K562 (cell line): ENCODE data around the gene STX3. TPM values are rescaled to one million over a fixed set of nuclear protein-coding genes. Genes with fewer than 3 reads are reported as not detected.

Experiments used
- ATF2 ChIP-seq: sonication (generic); formaldehyde crosslinking; IDR thresholded peaks from 2 replicates; pipeline ENCODE4 v1.8.1; 2022; ENCODE audit warnings: missing genetic modification reagents
- ESRRA ChIP-seq: fragments of 450-650 bp; IDR thresholded peaks from 2 replicates; pipeline ENCODE4 v1.6.1; 2014; ENCODE audit warnings: low read depth, mild to moderate bottlenecking, moderate library complexity, borderline replicate concordance
- ETV5 ChIP-seq: sonication (generic); formaldehyde crosslinking; IDR thresholded peaks from 2 replicates; pipeline ENCODE4 v1.4.0; 2020; ENCODE audit warnings: low read depth, mild to moderate bottlenecking, missing genetic modification reagents
- FOXA1 ChIP-seq: fragments of 450-650 bp; IDR thresholded peaks from 2 replicates; pipeline ENCODE4 v1.6.1; 2016; ENCODE audit warnings: mild to moderate bottlenecking, borderline replicate concordance
- HNRNPLL ChIP-seq: fragments of 200-400 bp; formaldehyde crosslinking; IDR thresholded peaks from 2 replicates; pipeline ENCODE4 v1.6.1; 2017; ENCODE audit warnings: low read length, low read depth, mild to moderate bottlenecking; ENCODE audit not compliant: poor library complexity, severe bottlenecking
- HNRNPUL1 ChIP-seq: fragments of 200-400 bp; formaldehyde crosslinking; IDR thresholded peaks from 2 replicates; pipeline ENCODE4 v1.6.1; 2017; ENCODE audit warnings: low read length
- KLF13 ChIP-seq: fragments of 450-650 bp; IDR thresholded peaks from 2 replicates; pipeline ENCODE4 v1.6.1; 2016; ENCODE audit warnings: missing genetic modification characterization, low read depth, mild to moderate bottlenecking, missing compliant biosample characterization, moderate library complexity, borderline replicate concordance
- NRF1 ChIP-seq, 2 experiments: fragments of 450-650 bp; IDR thresholded peaks in 1 of 2; conservative IDR thresholded peaks in 1 of 2; 2 replicates each; pipeline ENCODE4 v1.6.1; 2014; ENCODE audit warnings: mild to moderate bottlenecking in 2 of 2
- PTRF ChIP-seq: fragments of 450-650 bp; IDR thresholded peaks from 2 replicates; pipeline ENCODE4 v1.6.1; 2016; ENCODE audit warnings: mild to moderate bottlenecking, missing genetic modification characterization, missing compliant biosample characterization
- PYGO2 ChIP-seq: fragments of 450-650 bp; IDR thresholded peaks from 2 replicates; pipeline ENCODE4 v1.6.1; 2016; ENCODE audit warnings: mild to moderate bottlenecking, missing genetic modification characterization, moderate library complexity, missing compliant biosample characterization
- SAFB ChIP-seq: fragments of 200-400 bp; formaldehyde crosslinking; IDR thresholded peaks from 2 replicates; pipeline ENCODE4 v1.6.1; 2017; ENCODE audit warnings: low read depth, low read length, borderline replicate concordance
- SIN3B ChIP-seq: fragments of 450-650 bp; IDR thresholded peaks from 2 replicates; pipeline ENCODE4 v1.6.1; 2017; ENCODE audit warnings: low read depth, mild to moderate bottlenecking, moderate library complexity
- TAL1 ChIP-seq: fragments of 450-650 bp; IDR thresholded peaks from 2 replicates; pipeline ENCODE4 v1.6.1; 2016; ENCODE audit warnings: mild to moderate bottlenecking
- ZFP30 ChIP-seq: fragments of 250-450 bp; sonication (Bioruptor Pico); IDR thresholded peaks from 2 replicates; pipeline ENCODE4 v1.8.0; 2022; ENCODE audit warnings: moderate library complexity, mild to moderate bottlenecking, inconsistent platforms, borderline replicate concordance
- ZFP91 ChIP-seq: sonication (generic); formaldehyde crosslinking; IDR thresholded peaks from 2 replicates; pipeline ENCODE4 v1.8.0; 2022; ENCODE audit warnings: mild to moderate bottlenecking, missing genetic modification reagents
- ZNF277 ChIP-seq: fragments of 250-450 bp; sonication (Bioruptor Pico); IDR thresholded peaks from 2 replicates; pipeline ENCODE4 v1.8.0; 2022; ENCODE audit warnings: inconsistent platforms, mild to moderate bottlenecking, moderate library complexity, borderline replicate concordance
- ZNF586 ChIP-seq: fragments of 450-650 bp; formaldehyde crosslinking; conservative IDR thresholded peaks from 2 replicates; pipeline ENCODE4 v1.4.0; 2020; ENCODE audit warnings: mild to moderate bottlenecking, moderate library complexity
- ZNF592 ChIP-seq: fragments of 450-650 bp; IDR thresholded peaks from 2 replicates; pipeline ENCODE4 v1.6.1; 2017; ENCODE audit warnings: antibody characterized with exemption, mild to moderate bottlenecking
- ZNF668 ChIP-seq: fragments of 250-450 bp; sonication (Bioruptor Pico); IDR thresholded peaks from 2 replicates; pipeline ENCODE4 v1.8.0; 2022; ENCODE audit warnings: mild to moderate bottlenecking, inconsistent platforms
- polyA plus RNA-seq, 8 experiments: library from polyadenylated mRNA; depleted of rRNA in 4 of 8; stranded (reverse) in 5 of 8; unstranded in 3 of 8; fragments of >200 nt; fragmentation: Nextera tagmentation in 2 of 8; fragmentation: Illumina TruSeq in 1 of 8; extraction: Ambion mirVana in 2 of 8; extraction: Trizol in 1 of 8; gene quantifications; 2 replicates each; pipeline versions ENCODE4 v1.2.1 to v1.2.3, GENCODE V29; 2011 to 2014; ENCODE audit warnings: inconsistent platforms in 1 of 8, missing spikeins in 1 of 8
- total RNA-seq, 7 experiments: library from RNA; depleted of rRNA in 6 of 7; stranded (reverse); fragments of >200 nt in 6 of 7; fragmentation: Illumina TruSeq in 2 of 7; extraction: Trizol in 2 of 7; gene quantifications; 2 replicates each; pipeline versions ENCODE4 v1.2.1 to v1.2.3, GENCODE V29; 2011 to 2021; ENCODE audit warnings: low replicate concordance in 1 of 7

STX3 gene
- total and polyA plus RNA-seq, 9 of the 15 experiments (the other 6 are each of a cell fraction or from before 2014, with no cell fraction given), result 12.0 to 91.6 (median 48.7) TPM

- TF ChIP-seq ETV5 (0 out of 2 replicates have a peak, but pooled peaks have one; percentile 17), ZFP91 (no peak), ZNF668 (no peak), HNRNPLL (no peak), ZNF592 (no peak), SIN3B (no peak), ZNF277 (CRISPR knock-in tag) (no peak), PTRF (tag) (no peak), PYGO2 (tag) (no peak), KLF13 (tag) (no peak), TAL1 (peak; percentile 46), ZFP30 (CRISPR knock-in tag) (no peak), ZNF586 (CRISPR knock-in tag) (no peak), ATF2 (CRISPR knock-in tag) (no peak), ESRRA (peak; percentile 67), SAFB (no peak), HNRNPUL1 (no peak), FOXA1 (no peak), NRF1 (conservative IDR thresholded peaks at IDR 0.05 in 1 of 2, IDR thresholded peaks at IDR 0.05 in 1 of 2) (no peak)
These were observed 753 bp downstream of the STX3 start (continued) for GRCh38 chr11:59755701-59756557.
